Endodermal cell (in vitro differentiated cells): ENCODE data around the gene MORN1. TPM values are rescaled to one million over a fixed set of nuclear protein-coding genes. Genes with fewer than 3 reads are reported as not detected.

Experiments used
- DNase-seq: peaks from one replicate; pipeline ENCODE4 v3.0.0-alpha.2; 2017
- H3K27ac ChIP-seq: 2 replicates; pipeline ENCODE4 v1.5.1; 2013; ENCODE audit warnings: mild to moderate bottlenecking, low read depth, low read length, moderate library complexity
- H3K27me3 ChIP-seq: 2 replicates; pipeline ENCODE4 v1.6.1; 2013; ENCODE audit warnings: mild to moderate bottlenecking, low read length, moderate library complexity; ENCODE audit not compliant: insufficient read depth, control insufficient read depth, poor library complexity, severe bottlenecking
- H3K36me3 ChIP-seq: 2 replicates; pipeline ENCODE4 v1.7.0; 2013; ENCODE audit warnings: mild to moderate bottlenecking, low read length, moderate library complexity; ENCODE audit not compliant: control insufficient read depth, insufficient read depth
- H3K4me1 ChIP-seq: one replicate; pipeline ENCODE4 v1.7.0; 2013; ENCODE audit warnings: low read length; ENCODE audit not compliant: control insufficient read depth, insufficient read depth
- H3K4me3 ChIP-seq: 2 replicates; pipeline ENCODE4 v1.5.1; 2013; ENCODE audit warnings: mild to moderate bottlenecking, low read length, moderate library complexity
- H3K9ac ChIP-seq: 2 replicates; pipeline ENCODE4 v1.6.1; 2013; ENCODE audit warnings: mild to moderate bottlenecking, low read length, moderate library complexity; ENCODE audit not compliant: poor library complexity, severe bottlenecking; ENCODE audit errors: extremely low read depth
- H3K9me3 ChIP-seq: 2 replicates; pipeline ENCODE4 v1.6.1; 2013; ENCODE audit warnings: mild to moderate bottlenecking, low read length, moderate library complexity; ENCODE audit not compliant: control insufficient read depth
- H3K27ac Mint-ChIP-seq: 2 replicates; pipeline ENCODE4 v1.8.0; 2020; ENCODE audit warnings: mixed read lengths
- H3K27me3 Mint-ChIP-seq: 2 replicates; pipeline ENCODE4 v1.8.0; 2021; ENCODE audit warnings: mild to moderate bottlenecking, mixed read lengths; ENCODE audit not compliant: insufficient read depth
- H3K36me3 Mint-ChIP-seq: 2 replicates; pipeline ENCODE4 v1.8.0; 2020; ENCODE audit warnings: low read depth, mixed read lengths
- H3K4me1 Mint-ChIP-seq: 2 replicates; pipeline ENCODE4 v1.8.0; 2020; ENCODE audit warnings: mixed read lengths
- H3K4me3 Mint-ChIP-seq: 2 replicates; pipeline ENCODE4 v1.8.0; 2020; ENCODE audit warnings: mild to moderate bottlenecking, moderate library complexity, mixed read lengths
- H3K9me3 Mint-ChIP-seq: 2 replicates; pipeline ENCODE4 v1.8.0; 2020; ENCODE audit warnings: mild to moderate bottlenecking, mixed read lengths
- CTCF ChIP-seq: fragments of 200-600 bp; sonication (generic); conservative IDR thresholded peaks from 2 replicates; pipeline ENCODE4 v1.5.0; 2021; ENCODE audit warnings: antibody characterized with exemption, mild to moderate bottlenecking
- WGBS, 2 experiments: methylation state at CpG; one replicate each; pipeline versions ENCODE4 v1.1.5 to v1.1.7; 2013; ENCODE audit warnings: missing lambda C conversion rate in 2 of 2, mixed read lengths in 1 of 2; ENCODE audit not compliant: insufficient coverage in 1 of 2, insufficient read length in 1 of 2; 5-methylcytosine and 5-hydroxymethylcytosine counted together
- total RNA-seq, 2 donors: library from RNA; stranded (reverse); fragmentation: NEBNext Ultra II Directional in 1 of 2; extraction: Animal tissue kit (Norgen Biotek cat#: 25700) in 1 of 2; gene quantifications; 2 replicates in 1 of 2; 3 replicates in 1 of 2; pipeline ENCODE4 v1.2.1, GENCODE V29; 2021

The MORN1 gene
- total RNA-seq, 2 donors from 2014 or later: 21.3 to 24.9 TPM

- Mint-ChIP-seq H3K36me3 (peaks cover 15% of the 10 kb centered on the region), H3K27ac (peak overlapping the region; percentile 58), H3K4me3 (no peak overlapping the region), H3K27me3 (no peaks in the 10 kb centered on the region), H3K4me1 (no peaks in the 10 kb centered on the region), H3K9me3 (no peaks in the 10 kb centered on the region)
- no peak overlapping the region for H3K9ac ChIP-seq
- H3K27ac ChIP-seq: peak overlapping the region; percentile 84
- H3K36me3 ChIP-seq: peaks cover under 1% of the 10 kb centered on the region
- WGBS, 2 experiments: 80 to 90% methylated on average over 2 to 7 of the region's 7 CpGs
- H3K4me3 ChIP-seq: no peak overlapping the region
- DNase-seq: no peak
- no peaks in the 10 kb centered on the region for H3K4me1 ChIP-seq
- no peaks in the 10 kb centered on the region for H3K9me3 ChIP-seq
- H3K27me3 ChIP-seq: no peaks in the 10 kb centered on the region
- no peak for TF ChIP-seq CTCF
Observed at GRCh38 chr1:2290171-2290578, 101.2 kb downstream of the MORN1 start.

- peak overlapping the region; percentile 58 for H3K27ac Mint-ChIP-seq
- Histone ChIP-seq H3K27me3 (no peaks in the 10 kb centered on the region), H3K4me3 (no peak overlapping the region), H3K4me1 (no peaks in the 10 kb centered on the region), H3K36me3 (no peaks in the 10 kb centered on the region), H3K9ac (no peak overlapping the region), H3K27ac (peak overlapping the region; percentile 84), H3K9me3 (no peaks in the 10 kb centered on the region)
- no peaks in the 10 kb centered on the region for H3K4me1 Mint-ChIP-seq
- no peak for TF ChIP-seq CTCF
- no peaks in the 10 kb centered on the region for H3K27me3 Mint-ChIP-seq
- H3K9me3 Mint-ChIP-seq: no peaks in the 10 kb centered on the region
- no peak overlapping the region for H3K4me3 Mint-ChIP-seq
- 92 to 94% methylated on average over 6 to 9 of the region's 9 CpGs for WGBS, 2 experiments
- peaks cover 21% of the 10 kb centered on the region for H3K36me3 Mint-ChIP-seq
- DNase-seq: no peak
Observed at GRCh38 chr1:2289607-2290006, 101.7 kb downstream of the MORN1 start.

DNA sequence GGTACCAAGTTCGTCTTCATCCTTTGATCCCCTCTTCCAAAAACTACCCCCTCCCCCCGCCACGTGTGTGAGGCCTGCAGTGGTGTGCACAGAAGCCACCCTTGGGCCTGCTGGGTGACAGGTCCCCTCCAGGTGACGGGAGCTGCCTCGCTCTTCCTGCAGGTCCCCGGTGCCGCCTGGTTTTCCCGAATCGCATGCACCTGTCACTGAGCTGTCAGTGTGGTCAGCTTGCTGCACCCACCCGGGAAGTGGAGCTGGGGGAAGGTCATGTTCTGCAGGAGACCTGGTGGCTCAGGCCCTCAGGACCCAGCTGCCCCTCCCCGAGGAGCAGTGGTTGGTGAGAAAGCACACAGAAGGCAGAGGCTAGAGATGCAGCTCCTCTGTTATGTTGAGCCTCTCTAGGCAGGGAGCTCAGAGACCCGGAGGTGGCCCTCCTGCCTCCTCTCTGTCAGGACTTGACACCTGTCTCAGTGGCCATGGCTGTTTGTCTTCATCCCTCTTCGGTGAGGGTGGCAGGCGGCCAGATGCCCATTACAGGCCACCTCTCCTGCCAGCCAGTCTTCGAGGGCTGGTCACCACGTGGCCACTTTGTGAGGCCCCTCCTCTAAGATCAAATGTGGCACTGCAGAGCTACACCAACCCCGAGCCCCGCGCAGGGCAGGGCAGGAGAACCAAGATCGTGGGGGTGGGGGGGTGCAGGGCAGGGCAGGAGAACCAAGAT lies 102.4 kb downstream of the MORN1 start:
- peaks cover 22% of the 10 kb centered on the region for H3K36me3 Mint-ChIP-seq
- Histone ChIP-seq H3K27ac (no peak overlapping the region), H3K9me3 (no peaks in the 10 kb centered on the region), H3K4me3 (no peak overlapping the region), H3K9ac (no peak overlapping the region), H3K27me3 (no peaks in the 10 kb centered on the region), H3K4me1 (no peaks in the 10 kb centered on the region), H3K36me3 (no peaks in the 10 kb centered on the region)
- no peak overlapping the region for H3K4me3 Mint-ChIP-seq
- 91 to 93% methylated on average over 12 to 20 of the region's 20 CpGs for WGBS, 2 experiments
- DNase-seq: no peak
- no peaks in the 10 kb centered on the region for H3K9me3 Mint-ChIP-seq
- no peak overlapping the region for H3K27ac Mint-ChIP-seq
- no peak for TF ChIP-seq CTCF
- H3K27me3 Mint-ChIP-seq: no peaks in the 10 kb centered on the region
- peaks cover 3% of the 10 kb centered on the region for H3K4me1 Mint-ChIP-seq
